Posterior cingulate gyrus (tissue), 11 donors: ENCODE results near the gene HOXB1.

Source experiments
- DNase-seq, 10 donors: peaks; one replicate each; pipeline versions ENCODE4 v3.0.0 to v3.0.0-alpha.2; 2020 to 2021; ENCODE audit warnings: mixed read lengths in 3 of 10
- intact Hi-C: fragments of 100-400 bp; cut with DNase I; formaldehyde crosslinking; loops from one replicate; pipeline ENCODE4 v1.15.1; 2023

The HOXB1 gene

GRCh38 chr17:48556229-48556575, 25.4 kb upstream of the HOXB1 start:
- intact Hi-C loops = no loop called here
- DNase-seq = no peak

- intact Hi-C loops = no loop called here
- DNase-seq = no peak
Observed at GRCh38 chr17:48555258-48556228, 24.7 kb upstream of the HOXB1 start.

GRCh38 chr17:48554412-48555257, 23.8 kb upstream of the HOXB1 start:
- intact Hi-C loops = no loop called here
- no peak for DNase-seq

- intact Hi-C loops = no loop called here
- DNase-seq = no peak
Observed at GRCh38 chr17:48553826-48554225, 23.0 kb upstream of the HOXB1 start.

- intact Hi-C loops = no loop called here
- DNase-seq = no peak
Observed at GRCh38 chr17:48553190-48553547, 22.4 kb upstream of the HOXB1 start.

- DNase-seq = no peak
- intact Hi-C loops = no loop called here
Observed at GRCh38 chr17:48552466-48553189, 21.8 kb upstream of the HOXB1 start.

GRCh38 chr17:48551596-48552465, 21.0 kb upstream of the HOXB1 start:
- intact Hi-C loops = no loop called here
- peak in 1 of 10 donors; percentile 81 for DNase-seq

GRCh38 chr17:48551214-48551555, 20.4 kb upstream of the HOXB1 start:
- intact Hi-C loops = no loop called here
- no peak for DNase-seq

- intact Hi-C loops = no loop called here
- DNase-seq = no peak
Observed at GRCh38 chr17:48550502-48551213, 19.8 kb upstream of the HOXB1 start.

- intact Hi-C loops = no loop called here
- DNase-seq = no peak
Observed at GRCh38 chr17:48549914-48550501, 19.2 kb upstream of the HOXB1 start.

- intact Hi-C loops = no loop called here
- DNase-seq = no peak
Observed at GRCh38 chr17:48549281-48549630, 18.4 kb upstream of the HOXB1 start.

- intact Hi-C loops = no loop called here
- DNase-seq = no peak
Observed at GRCh38 chr17:48548523-48549280, 17.9 kb upstream of the HOXB1 start.

GRCh38 chr17:48547808-48548522, 17.2 kb upstream of the HOXB1 start:
- intact Hi-C loops = no loop called here
- no peak for DNase-seq

GRCh38 chr17:48546924-48547807, 16.4 kb upstream of the HOXB1 start:
- intact Hi-C loops = no loop called here

GRCh38 chr17:48546137-48546923, 15.5 kb upstream of the HOXB1 start:
- no peak for DNase-seq
- intact Hi-C loops = no loop called here

More at GRCh38 chr17:48546924-48547807, 16.4 kb upstream of the HOXB1 start:
- DNase-seq = no peak

GRCh38 chr17:48545539-48545938, 14.7 kb upstream of the HOXB1 start:
- intact Hi-C loops = no loop called here
- no peak for DNase-seq
